Ishikawa (cell line): ENCODE data around the gene SYNM.

Experiments
- CEBPB ChIP-seq: IDR thresholded peaks from 2 replicates; pipeline ENCODE4 v1.6.1; 2012
- CREB1 ChIP-seq: IDR thresholded peaks from 2 replicates; pipeline ENCODE4 v1.6.1; 2012; ENCODE audit warnings: low read depth
- EP300 ChIP-seq: IDR thresholded peaks from 2 replicates; pipeline ENCODE4 v1.6.1; 2012; ENCODE audit warnings: borderline replicate concordance
- FOXM1 ChIP-seq: IDR thresholded peaks from 2 replicates; pipeline ENCODE4 v1.6.1; 2012; ENCODE audit warnings: low read depth, borderline replicate concordance
- RAD21 ChIP-seq: IDR thresholded peaks from 2 replicates; pipeline ENCODE4 v1.6.1; 2012; ENCODE audit warnings: low read depth
- REST ChIP-seq: IDR thresholded peaks from 2 replicates; pipeline ENCODE4 v1.6.1; 2012; ENCODE audit warnings: low read depth, mild to moderate bottlenecking
- TAF1 ChIP-seq: IDR thresholded peaks from 2 replicates; pipeline ENCODE4 v1.6.1; 2012; ENCODE audit warnings: low read depth, mild to moderate bottlenecking
- TCF12 ChIP-seq: IDR thresholded peaks from 2 replicates; pipeline ENCODE4 v1.6.1; 2012; ENCODE audit warnings: low read depth
- USF1 ChIP-seq: IDR thresholded peaks from 2 replicates; pipeline ENCODE4 v1.6.1; 2012
- YY1 ChIP-seq: IDR thresholded peaks from 2 replicates; pipeline ENCODE4 v1.6.1; 2012; ENCODE audit warnings: low read depth

- TF ChIP-seq CREB1: no peak
- no peak for TF ChIP-seq FOXM1
- TF ChIP-seq TAF1: no peak
- no peak for TF ChIP-seq CEBPB
- TF ChIP-seq RAD21: no peak
- no peak for TF ChIP-seq USF1
- no peak for TF ChIP-seq EP300
- no peak for TF ChIP-seq REST
- no peak for TF ChIP-seq YY1
- no peak for TF ChIP-seq TCF12
Observed at GRCh38 chr15:99086327-99086667, 18.6 kb upstream of the SYNM start.
